HUDEP-2 (cell line): ENCODE measurements around the gene AHSG.

Experiments
- DNase-seq, 76 experiments: peaks; one replicate each; lab custom pipeline; 2025; ENCODE audit not compliant: unreplicated experiment in 76 of 76; lab: John Stamatoyannopoulos, UW

AHSG gene

GRCh38 chr3:186592682-186593081 is 20.2 kb upstream of the AHSG start:
- DNase-seq = no peak

GRCh38 chr3:186593862-186594261 is 19.0 kb upstream of the AHSG start:
- no peak for DNase-seq

GRCh38 chr3:186594591-186595113 is 18.2 kb upstream of the AHSG start:
- DNase-seq = no peak

GRCh38 chr3:186596568-186597287 is 16.1 kb upstream of the AHSG start:
- no peak for DNase-seq

GRCh38 chr3:186598108-186598784 is 14.6 kb upstream of the AHSG start:
- no peak for DNase-seq

- no peak for DNase-seq
Observed at GRCh38 chr3:186598794-186599141, 14.1 kb upstream of the AHSG start.

GRCh38 chr3:186599142-186599784 is 13.6 kb upstream of the AHSG start:
- no peak for DNase-seq

- DNase-seq = no peak
Observed at GRCh38 chr3:186599785-186600166, 13.1 kb upstream of the AHSG start.

- DNase-seq = no peak
Observed at GRCh38 chr3:186600896-186601295, 12.0 kb upstream of the AHSG start.

GRCh38 chr3:186603159-186603558 is 9.7 kb upstream of the AHSG start:
- DNase-seq = no peak

GRCh38 chr3:186605078-186605477 is 7.8 kb upstream of the AHSG start:
- no peak for DNase-seq

GRCh38 chr3:186605561-186606545 is 7.0 kb upstream of the AHSG start:
- no peak for DNase-seq

GRCh38 chr3:186608624-186609215 is 4.1 kb upstream of the AHSG start:
- no peak for DNase-seq

GRCh38 chr3:186609247-186609868 is 3.5 kb upstream of the AHSG start:
- peak in 23 of 76 experiments; percentile 2 to 41 (median 12) for DNase-seq

- DNase-seq = no peak
Observed at GRCh38 chr3:186612065-186612464, 795 bp upstream of the AHSG start.

- DNase-seq = no peak
Observed at GRCh38 chr3:186613637-186614265, 891 bp downstream of the AHSG start.

- no peak for DNase-seq
Observed at GRCh38 chr3:186614266-186614596, 1.4 kb downstream of the AHSG start.

- DNase-seq = peak in 66 of 76 experiments; percentile 3 to 80 (median 44)
Observed at GRCh38 chr3:186614597-186615483, 2.0 kb downstream of the AHSG start.

- DNase-seq = no peak
Observed at GRCh38 chr3:186616299-186616617, 3.4 kb downstream of the AHSG start.
